ENCODE results near the gene GIGYF2.

DNA sequence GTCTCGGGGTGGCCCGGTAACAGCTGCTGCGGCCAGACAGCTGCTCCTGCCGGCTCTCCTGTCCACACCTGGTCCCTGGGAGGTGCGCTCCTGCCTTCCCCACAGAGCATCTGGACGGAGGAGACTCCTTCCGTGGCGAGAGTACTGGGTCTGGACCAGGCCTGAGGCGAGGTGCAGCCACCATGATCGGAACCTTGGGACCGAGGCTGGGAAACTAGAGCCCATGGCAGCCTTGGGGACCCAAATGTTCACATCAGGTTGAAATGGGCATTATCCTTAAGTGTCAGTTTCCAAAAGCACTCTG is 628 bp downstream of the GIGYF2 start:
- no peak for TF ChIP-seq RAD21 (conservative IDR thresholded peaks at IDR 0.05 in 1 of 2, IDR thresholded peaks at IDR 0.05 in 1 of 2)
- TF ChIP-seq, protein P1, sequence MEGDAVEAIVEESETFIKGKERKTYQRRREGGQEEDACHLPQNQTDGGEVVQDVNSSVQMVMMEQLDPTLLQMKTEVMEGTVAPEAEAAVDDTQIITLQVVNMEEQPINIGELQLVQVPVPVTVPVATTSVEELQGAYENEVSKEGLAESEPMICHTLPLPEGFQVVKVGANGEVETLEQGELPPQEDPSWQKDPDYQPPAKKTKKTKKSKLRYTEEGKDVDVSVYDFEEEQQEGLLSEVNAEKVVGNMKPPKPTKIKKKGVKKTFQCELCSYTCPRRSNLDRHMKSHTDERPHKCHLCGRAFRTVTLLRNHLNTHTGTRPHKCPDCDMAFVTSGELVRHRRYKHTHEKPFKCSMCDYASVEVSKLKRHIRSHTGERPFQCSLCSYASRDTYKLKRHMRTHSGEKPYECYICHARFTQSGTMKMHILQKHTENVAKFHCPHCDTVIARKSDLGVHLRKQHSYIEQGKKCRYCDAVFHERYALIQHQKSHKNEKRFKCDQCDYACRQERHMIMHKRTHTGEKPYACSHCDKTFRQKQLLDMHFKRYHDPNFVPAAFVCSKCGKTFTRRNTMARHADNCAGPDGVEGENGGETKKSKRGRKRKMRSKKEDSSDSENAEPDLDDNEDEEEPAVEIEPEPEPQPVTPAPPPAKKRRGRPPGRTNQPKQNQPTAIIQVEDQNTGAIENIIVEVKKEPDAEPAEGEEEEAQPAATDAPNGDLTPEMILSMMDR (IDR thresholded peaks at IDR 0.05): no peak
- no peak for TF ChIP-seq KDM5A (IDR thresholded peaks at IDR 0.05)
- TF ChIP-seq, protein P2, sequence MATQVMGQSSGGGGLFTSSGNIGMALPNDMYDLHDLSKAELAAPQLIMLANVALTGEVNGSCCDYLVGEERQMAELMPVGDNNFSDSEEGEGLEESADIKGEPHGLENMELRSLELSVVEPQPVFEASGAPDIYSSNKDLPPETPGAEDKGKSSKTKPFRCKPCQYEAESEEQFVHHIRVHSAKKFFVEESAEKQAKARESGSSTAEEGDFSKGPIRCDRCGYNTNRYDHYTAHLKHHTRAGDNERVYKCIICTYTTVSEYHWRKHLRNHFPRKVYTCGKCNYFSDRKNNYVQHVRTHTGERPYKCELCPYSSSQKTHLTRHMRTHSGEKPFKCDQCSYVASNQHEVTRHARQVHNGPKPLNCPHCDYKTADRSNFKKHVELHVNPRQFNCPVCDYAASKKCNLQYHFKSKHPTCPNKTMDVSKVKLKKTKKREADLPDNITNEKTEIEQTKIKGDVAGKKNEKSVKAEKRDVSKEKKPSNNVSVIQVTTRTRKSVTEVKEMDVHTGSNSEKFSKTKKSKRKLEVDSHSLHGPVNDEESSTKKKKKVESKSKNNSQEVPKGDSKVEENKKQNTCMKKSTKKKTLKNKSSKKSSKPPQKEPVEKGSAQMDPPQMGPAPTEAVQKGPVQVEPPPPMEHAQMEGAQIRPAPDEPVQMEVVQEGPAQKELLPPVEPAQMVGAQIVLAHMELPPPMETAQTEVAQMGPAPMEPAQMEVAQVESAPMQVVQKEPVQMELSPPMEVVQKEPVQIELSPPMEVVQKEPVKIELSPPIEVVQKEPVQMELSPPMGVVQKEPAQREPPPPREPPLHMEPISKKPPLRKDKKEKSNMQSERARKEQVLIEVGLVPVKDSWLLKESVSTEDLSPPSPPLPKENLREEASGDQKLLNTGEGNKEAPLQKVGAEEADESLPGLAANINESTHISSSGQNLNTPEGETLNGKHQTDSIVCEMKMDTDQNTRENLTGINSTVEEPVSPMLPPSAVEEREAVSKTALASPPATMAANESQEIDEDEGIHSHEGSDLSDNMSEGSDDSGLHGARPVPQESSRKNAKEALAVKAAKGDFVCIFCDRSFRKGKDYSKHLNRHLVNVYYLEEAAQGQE (IDR thresholded peaks at IDR 0.05): no peak

All from A549 (cell line).